WTC11 (cell line): ENCODE measurements around the gene MBD3L3. TPM values are rescaled to one million over a fixed set of nuclear protein-coding genes. Genes with fewer than 3 reads are reported as not detected.

Experiments used
- ATAC-seq: fragments of 200-7000 bp; cut with Tn5 transposase; 2 replicates; pipeline ENCODE4 v1.10.0; 2021; ENCODE audit warnings: mild to moderate bottlenecking, moderate library complexity
- CTCF ChIA-PET: fragments of 300-600 bp; sonication (Branson Sonifier 250); formaldehyde crosslinking; loops from one replicate; lab custom pipeline; 2021; ENCODE audit warnings: antibody characterized with exemption; lab: Charles Lee
- POLR2A ChIA-PET: fragments of 350-600 bp; sonication (Branson Sonifier 250); formaldehyde crosslinking; loops from one replicate; lab custom pipeline; 2021; ENCODE audit warnings: antibody characterized with exemption; lab: Charles Lee
- DNase-seq: peaks from one replicate; pipeline ENCODE4 v3.0.0; 2021; ENCODE audit warnings: low spot score
- H3K27ac Mint-ChIP-seq: 2 replicates; pipeline ENCODE4 v1.8.0; 2021; ENCODE audit warnings: mixed read lengths
- H3K27me3 Mint-ChIP-seq: 2 replicates; pipeline ENCODE4 v1.8.0; 2021; ENCODE audit warnings: low read depth, mild to moderate bottlenecking, moderate library complexity, mixed read lengths
- H3K36me3 Mint-ChIP-seq: 2 replicates; pipeline ENCODE4 v1.8.0; 2021; ENCODE audit warnings: mixed read lengths
- H3K4me1 Mint-ChIP-seq: 2 replicates; pipeline ENCODE4 v1.8.0; 2022; ENCODE audit warnings: mixed read lengths
- H3K4me3 Mint-ChIP-seq: 2 replicates; pipeline ENCODE4 v1.8.0; 2021; ENCODE audit warnings: mild to moderate bottlenecking, moderate library complexity, mixed read lengths
- H3K9me3 Mint-ChIP-seq: 2 replicates; pipeline ENCODE4 v1.8.0; 2021; ENCODE audit warnings: mixed read lengths
- GABPB1 ChIP-seq: sonication (generic); formaldehyde crosslinking; IDR thresholded peaks from 2 replicates; pipeline ENCODE4 v1.8.1; 2023; ENCODE audit warnings: mild to moderate bottlenecking, missing genetic modification reagents
- KAT7 ChIP-seq: sonication (generic); formaldehyde crosslinking; IDR thresholded peaks from 2 replicates; pipeline ENCODE4 v1.8.1; 2023; ENCODE audit warnings: missing genetic modification reagents, mild to moderate bottlenecking, borderline replicate concordance
- NFE2L1 ChIP-seq: sonication (generic); formaldehyde crosslinking; IDR thresholded peaks from 2 replicates; pipeline ENCODE4 v1.8.1; 2023; ENCODE audit warnings: missing genetic modification reagents
- SP1 ChIP-seq: sonication (generic); formaldehyde crosslinking; conservative IDR thresholded peaks from 2 replicates; pipeline ENCODE4 v1.8.1; 2022; ENCODE audit warnings: missing genetic modification reagents
- TP53 ChIP-seq: sonication (generic); formaldehyde crosslinking; IDR thresholded peaks from 2 replicates; pipeline ENCODE4 v1.8.1; 2023; ENCODE audit warnings: mild to moderate bottlenecking, missing genetic modification reagents
- total RNA-seq: library from RNA; stranded (reverse); gene quantifications from 3 replicates; pipeline ENCODE4 v1.2.3, GENCODE V29; 2021
- TF ChIP-seq, protein P1 (sequence below): fragments of 250-450 bp; sonication (Bioruptor Pico); IDR thresholded peaks from 2 replicates; pipeline ENCODE4 v2.1.2; 2022; ENCODE audit warnings: mild to moderate bottlenecking, moderate library complexity
- TF ChIP-seq, protein P2 (sequence below): sonication (generic); formaldehyde crosslinking; IDR thresholded peaks from 2 replicates; pipeline ENCODE4 v1.8.1; 2023; ENCODE audit warnings: mild to moderate bottlenecking, missing genetic modification reagents
- TF ChIP-seq, protein P3 (sequence below): sonication (generic); formaldehyde crosslinking; IDR thresholded peaks from 2 replicates; pipeline ENCODE4 v1.8.1; 2023; ENCODE audit warnings: mild to moderate bottlenecking, missing genetic modification reagents, moderate library complexity
- TF ChIP-seq, protein P4 (sequence below): sonication (generic); formaldehyde crosslinking; IDR thresholded peaks from 2 replicates; pipeline ENCODE4 v1.8.0; 2022; ENCODE audit warnings: mild to moderate bottlenecking, missing genetic modification reagents
- TF ChIP-seq, protein P5 (sequence below): sonication (generic); formaldehyde crosslinking; IDR thresholded peaks from 2 replicates; pipeline ENCODE4 v1.8.0; 2022; ENCODE audit warnings: missing genetic modification reagents
- TF ChIP-seq, protein P6 (sequence below): sonication (generic); formaldehyde crosslinking; IDR thresholded peaks from 2 replicates; pipeline ENCODE4 v1.8.0; 2023; ENCODE audit warnings: missing genetic modification reagents, mild to moderate bottlenecking, borderline replicate concordance
- TF ChIP-seq, protein P7 (sequence below): fragments of 250-450 bp; sonication (Bioruptor Pico); IDR thresholded peaks from 2 replicates; pipeline ENCODE4 v1.9.0; 2021; ENCODE audit warnings: mild to moderate bottlenecking
- TF ChIP-seq, protein P8 (sequence below): sonication (generic); formaldehyde crosslinking; IDR thresholded peaks from 2 replicates; pipeline ENCODE4 v1.8.0; 2022; ENCODE audit warnings: mild to moderate bottlenecking, missing genetic modification reagents
- TF ChIP-seq, protein P9 (sequence below): sonication (generic); formaldehyde crosslinking; IDR thresholded peaks from 2 replicates; pipeline ENCODE4 v1.8.1; 2022; ENCODE audit warnings: low read depth, mild to moderate bottlenecking, moderate library complexity, missing genetic modification reagents, borderline replicate concordance
- TF ChIP-seq, protein P10 (sequence below): sonication (generic); formaldehyde crosslinking; IDR thresholded peaks from 2 replicates; pipeline ENCODE4 v1.8.0; 2023; ENCODE audit warnings: mild to moderate bottlenecking, missing genetic modification reagents

The MBD3L3 gene
- total RNA-seq, 1 experiment from 2014 or later = not detected

DNA sequence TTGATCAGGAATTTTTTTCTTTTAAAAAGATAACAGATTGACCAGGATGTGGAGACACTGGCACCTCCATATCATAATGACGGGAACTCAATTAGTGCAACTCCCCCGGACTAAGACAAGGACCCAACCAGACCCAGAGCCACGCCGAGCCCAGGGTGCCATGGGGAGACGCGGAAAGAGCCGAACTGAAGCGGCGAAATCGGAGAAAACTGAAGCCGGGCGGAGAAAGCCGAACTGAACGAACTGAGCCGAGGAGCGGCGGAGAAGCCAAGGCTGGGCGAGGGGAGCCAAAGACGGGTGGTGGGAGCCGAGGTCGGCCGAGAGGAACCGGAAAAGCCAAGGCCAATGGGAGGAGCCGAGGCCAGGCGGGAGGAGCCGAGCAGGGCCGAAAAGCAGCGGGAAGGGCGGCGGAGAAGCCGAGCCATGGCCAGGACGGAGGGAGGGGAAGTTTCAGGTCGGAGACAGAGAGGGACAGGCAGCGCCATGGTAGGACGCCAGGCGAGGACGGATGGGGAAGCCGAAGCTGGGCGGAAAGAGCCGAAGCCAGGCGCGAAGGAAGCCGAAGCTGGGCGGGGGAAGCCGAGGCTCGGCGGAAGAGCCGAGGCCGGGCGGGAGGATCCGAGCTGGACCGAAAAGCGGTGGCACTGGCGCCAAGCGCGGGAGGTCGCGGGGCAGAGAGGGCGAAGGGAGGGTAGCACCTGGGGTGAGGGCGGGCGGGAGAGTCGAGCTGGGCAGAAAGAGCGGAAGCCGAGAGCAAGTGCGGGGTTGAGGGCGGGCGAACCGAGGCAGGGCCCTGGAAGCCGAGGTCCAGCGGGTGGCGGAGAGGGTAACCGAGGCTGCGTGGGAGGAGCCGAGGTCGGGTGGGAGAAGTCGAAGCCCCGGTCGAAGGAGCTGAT lies 40.5 kb upstream of the MBD3L3 start:
- peak overlapping the region; percentile 75 for H3K4me3 Mint-ChIP-seq
- peak; percentile 88 for ATAC-seq
- peak overlapping the region; percentile 78 for H3K27ac Mint-ChIP-seq
- DNase-seq = peak; percentile 95
- CTCF ChIA-PET = interaction anchor here (0.5 to 2.9 kb wide), 24 partner anchors 11 to 1767 kb away, joined by 3 to 32 read pairs (median 4); partner anchors contain the start of genes MAP2K7, TRAPPC5 and ZNF557
- H3K4me1 Mint-ChIP-seq = peaks cover 13% of the 10 kb centered on the region
- POLR2A ChIA-PET = interaction anchor here (0.6 to 1.8 kb wide), 8 partner anchors 20 to 456 kb away, joined by 3 to 5 read pairs (median 4); no protein-coding TSS in a partner anchor
- H3K36me3 Mint-ChIP-seq = peaks cover 31% of the 10 kb centered on the region
- peaks cover 7% of the 10 kb centered on the region for H3K27me3 Mint-ChIP-seq
- peaks cover 29% of the 10 kb centered on the region for H3K9me3 Mint-ChIP-seq
- TF ChIP-seq, protein P1, sequence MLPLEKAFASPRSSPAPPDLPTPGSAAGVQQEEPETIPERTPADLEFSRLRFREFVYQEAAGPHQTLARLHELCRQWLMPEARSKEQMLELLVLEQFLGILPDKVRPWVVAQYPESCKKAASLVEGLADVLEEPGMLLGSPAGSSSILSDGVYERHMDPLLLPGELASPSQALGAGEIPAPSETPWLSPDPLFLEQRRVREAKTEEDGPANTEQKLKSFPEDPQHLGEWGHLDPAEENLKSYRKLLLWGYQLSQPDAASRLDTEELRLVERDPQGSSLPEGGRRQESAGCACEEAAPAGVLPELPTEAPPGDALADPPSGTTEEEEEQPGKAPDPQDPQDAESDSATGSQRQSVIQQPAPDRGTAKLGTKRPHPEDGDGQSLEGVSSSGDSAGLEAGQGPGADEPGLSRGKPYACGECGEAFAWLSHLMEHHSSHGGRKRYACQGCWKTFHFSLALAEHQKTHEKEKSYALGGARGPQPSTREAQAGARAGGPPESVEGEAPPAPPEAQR (CRISPR knock-in tag) = no peak
- TF ChIP-seq SP1 (CRISPR knock-in tag) = peak; percentile 57; the same call in 1 of the 2 replicates
- TF ChIP-seq, protein P2, sequence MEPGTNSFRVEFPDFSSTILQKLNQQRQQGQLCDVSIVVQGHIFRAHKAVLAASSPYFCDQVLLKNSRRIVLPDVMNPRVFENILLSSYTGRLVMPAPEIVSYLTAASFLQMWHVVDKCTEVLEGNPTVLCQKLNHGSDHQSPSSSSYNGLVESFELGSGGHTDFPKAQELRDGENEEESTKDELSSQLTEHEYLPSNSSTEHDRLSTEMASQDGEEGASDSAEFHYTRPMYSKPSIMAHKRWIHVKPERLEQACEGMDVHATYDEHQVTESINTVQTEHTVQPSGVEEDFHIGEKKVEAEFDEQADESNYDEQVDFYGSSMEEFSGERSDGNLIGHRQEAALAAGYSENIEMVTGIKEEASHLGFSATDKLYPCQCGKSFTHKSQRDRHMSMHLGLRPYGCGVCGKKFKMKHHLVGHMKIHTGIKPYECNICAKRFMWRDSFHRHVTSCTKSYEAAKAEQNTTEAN (CRISPR knock-in tag) = no peak
- TF ChIP-seq, protein P3, sequence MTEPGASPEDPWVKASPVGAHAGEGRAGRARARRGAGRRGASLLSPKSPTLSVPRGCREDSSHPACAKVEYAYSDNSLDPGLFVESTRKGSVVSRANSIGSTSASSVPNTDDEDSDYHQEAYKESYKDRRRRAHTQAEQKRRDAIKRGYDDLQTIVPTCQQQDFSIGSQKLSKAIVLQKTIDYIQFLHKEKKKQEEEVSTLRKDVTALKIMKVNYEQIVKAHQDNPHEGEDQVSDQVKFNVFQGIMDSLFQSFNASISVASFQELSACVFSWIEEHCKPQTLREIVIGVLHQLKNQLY (CRISPR knock-in tag) = no peak
- TF ChIP-seq KAT7 (CRISPR knock-in tag) = no peak
- TF ChIP-seq, protein P4, sequence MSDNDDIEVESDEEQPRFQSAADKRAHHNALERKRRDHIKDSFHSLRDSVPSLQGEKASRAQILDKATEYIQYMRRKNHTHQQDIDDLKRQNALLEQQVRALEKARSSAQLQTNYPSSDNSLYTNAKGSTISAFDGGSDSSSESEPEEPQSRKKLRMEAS = peak; percentile 27; the same call in 1 of the 2 replicates
- TF ChIP-seq, protein P5, sequence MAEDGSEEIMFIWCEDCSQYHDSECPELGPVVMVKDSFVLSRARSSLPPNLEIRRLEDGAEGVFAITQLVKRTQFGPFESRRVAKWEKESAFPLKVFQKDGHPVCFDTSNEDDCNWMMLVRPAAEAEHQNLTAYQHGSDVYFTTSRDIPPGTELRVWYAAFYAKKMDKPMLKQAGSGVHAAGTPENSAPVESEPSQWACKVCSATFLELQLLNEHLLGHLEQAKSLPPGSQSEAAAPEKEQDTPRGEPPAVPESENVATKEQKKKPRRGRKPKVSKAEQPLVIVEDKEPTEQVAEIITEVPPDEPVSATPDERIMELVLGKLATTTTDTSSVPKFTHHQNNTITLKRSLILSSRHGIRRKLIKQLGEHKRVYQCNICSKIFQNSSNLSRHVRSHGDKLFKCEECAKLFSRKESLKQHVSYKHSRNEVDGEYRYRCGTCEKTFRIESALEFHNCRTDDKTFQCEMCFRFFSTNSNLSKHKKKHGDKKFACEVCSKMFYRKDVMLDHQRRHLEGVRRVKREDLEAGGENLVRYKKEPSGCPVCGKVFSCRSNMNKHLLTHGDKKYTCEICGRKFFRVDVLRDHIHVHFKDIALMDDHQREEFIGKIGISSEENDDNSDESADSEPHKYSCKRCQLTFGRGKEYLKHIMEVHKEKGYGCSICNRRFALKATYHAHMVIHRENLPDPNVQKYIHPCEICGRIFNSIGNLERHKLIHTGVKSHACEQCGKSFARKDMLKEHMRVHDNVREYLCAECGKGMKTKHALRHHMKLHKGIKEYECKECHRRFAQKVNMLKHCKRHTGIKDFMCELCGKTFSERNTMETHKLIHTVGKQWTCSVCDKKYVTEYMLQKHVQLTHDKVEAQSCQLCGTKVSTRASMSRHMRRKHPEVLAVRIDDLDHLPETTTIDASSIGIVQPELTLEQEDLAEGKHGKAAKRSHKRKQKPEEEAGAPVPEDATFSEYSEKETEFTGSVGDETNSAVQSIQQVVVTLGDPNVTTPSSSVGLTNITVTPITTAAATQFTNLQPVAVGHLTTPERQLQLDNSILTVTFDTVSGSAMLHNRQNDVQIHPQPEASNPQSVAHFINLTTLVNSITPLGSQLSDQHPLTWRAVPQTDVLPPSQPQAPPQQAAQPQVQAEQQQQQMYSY (CRISPR knock-in tag) = no peak
- TF ChIP-seq, protein P6, sequence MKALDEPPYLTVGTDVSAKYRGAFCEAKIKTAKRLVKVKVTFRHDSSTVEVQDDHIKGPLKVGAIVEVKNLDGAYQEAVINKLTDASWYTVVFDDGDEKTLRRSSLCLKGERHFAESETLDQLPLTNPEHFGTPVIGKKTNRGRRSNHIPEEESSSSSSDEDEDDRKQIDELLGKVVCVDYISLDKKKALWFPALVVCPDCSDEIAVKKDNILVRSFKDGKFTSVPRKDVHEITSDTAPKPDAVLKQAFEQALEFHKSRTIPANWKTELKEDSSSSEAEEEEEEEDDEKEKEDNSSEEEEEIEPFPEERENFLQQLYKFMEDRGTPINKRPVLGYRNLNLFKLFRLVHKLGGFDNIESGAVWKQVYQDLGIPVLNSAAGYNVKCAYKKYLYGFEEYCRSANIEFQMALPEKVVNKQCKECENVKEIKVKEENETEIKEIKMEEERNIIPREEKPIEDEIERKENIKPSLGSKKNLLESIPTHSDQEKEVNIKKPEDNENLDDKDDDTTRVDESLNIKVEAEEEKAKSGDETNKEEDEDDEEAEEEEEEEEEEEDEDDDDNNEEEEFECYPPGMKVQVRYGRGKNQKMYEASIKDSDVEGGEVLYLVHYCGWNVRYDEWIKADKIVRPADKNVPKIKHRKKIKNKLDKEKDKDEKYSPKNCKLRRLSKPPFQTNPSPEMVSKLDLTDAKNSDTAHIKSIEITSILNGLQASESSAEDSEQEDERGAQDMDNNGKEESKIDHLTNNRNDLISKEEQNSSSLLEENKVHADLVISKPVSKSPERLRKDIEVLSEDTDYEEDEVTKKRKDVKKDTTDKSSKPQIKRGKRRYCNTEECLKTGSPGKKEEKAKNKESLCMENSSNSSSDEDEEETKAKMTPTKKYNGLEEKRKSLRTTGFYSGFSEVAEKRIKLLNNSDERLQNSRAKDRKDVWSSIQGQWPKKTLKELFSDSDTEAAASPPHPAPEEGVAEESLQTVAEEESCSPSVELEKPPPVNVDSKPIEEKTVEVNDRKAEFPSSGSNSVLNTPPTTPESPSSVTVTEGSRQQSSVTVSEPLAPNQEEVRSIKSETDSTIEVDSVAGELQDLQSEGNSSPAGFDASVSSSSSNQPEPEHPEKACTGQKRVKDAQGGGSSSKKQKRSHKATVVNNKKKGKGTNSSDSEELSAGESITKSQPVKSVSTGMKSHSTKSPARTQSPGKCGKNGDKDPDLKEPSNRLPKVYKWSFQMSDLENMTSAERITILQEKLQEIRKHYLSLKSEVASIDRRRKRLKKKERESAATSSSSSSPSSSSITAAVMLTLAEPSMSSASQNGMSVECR (CRISPR knock-in tag) = peak; percentile 45; the same call in 1 of the 2 replicates
- no peak for TF ChIP-seq GABPB1 (CRISPR knock-in tag)
- TF ChIP-seq, protein P7, sequence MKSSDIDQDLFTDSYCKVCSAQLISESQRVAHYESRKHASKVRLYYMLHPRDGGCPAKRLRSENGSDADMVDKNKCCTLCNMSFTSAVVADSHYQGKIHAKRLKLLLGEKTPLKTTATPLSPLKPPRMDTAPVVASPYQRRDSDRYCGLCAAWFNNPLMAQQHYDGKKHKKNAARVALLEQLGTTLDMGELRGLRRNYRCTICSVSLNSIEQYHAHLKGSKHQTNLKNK (CRISPR knock-in tag) = no peak
- TF ChIP-seq, protein P8, sequence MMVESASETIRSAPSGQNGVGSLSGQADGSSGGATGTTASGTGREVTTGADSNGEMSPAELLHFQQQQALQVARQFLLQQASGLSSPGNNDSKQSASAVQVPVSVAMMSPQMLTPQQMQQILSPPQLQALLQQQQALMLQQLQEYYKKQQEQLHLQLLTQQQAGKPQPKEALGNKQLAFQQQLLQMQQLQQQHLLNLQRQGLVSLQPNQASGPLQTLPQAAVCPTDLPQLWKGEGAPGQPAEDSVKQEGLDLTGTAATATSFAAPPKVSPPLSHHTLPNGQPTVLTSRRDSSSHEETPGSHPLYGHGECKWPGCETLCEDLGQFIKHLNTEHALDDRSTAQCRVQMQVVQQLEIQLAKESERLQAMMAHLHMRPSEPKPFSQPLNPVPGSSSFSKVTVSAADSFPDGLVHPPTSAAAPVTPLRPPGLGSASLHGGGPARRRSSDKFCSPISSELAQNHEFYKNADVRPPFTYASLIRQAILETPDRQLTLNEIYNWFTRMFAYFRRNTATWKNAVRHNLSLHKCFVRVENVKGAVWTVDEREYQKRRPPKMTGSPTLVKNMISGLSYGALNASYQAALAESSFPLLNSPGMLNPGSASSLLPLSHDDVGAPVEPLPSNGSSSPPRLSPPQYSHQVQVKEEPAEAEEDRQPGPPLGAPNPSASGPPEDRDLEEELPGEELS = no peak
- TF ChIP-seq, protein P9, sequence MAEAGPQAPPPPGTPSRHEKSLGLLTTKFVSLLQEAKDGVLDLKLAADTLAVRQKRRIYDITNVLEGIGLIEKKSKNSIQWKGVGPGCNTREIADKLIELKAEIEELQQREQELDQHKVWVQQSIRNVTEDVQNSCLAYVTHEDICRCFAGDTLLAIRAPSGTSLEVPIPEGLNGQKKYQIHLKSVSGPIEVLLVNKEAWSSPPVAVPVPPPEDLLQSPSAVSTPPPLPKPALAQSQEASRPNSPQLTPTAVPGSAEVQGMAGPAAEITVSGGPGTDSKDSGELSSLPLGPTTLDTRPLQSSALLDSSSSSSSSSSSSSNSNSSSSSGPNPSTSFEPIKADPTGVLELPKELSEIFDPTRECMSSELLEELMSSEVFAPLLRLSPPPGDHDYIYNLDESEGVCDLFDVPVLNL = 0 out of 2 replicates have a peak, but pooled peaks have one; percentile 49
- no peak for TF ChIP-seq NFE2L1 (CRISPR knock-in tag)
- TF ChIP-seq, protein P10, sequence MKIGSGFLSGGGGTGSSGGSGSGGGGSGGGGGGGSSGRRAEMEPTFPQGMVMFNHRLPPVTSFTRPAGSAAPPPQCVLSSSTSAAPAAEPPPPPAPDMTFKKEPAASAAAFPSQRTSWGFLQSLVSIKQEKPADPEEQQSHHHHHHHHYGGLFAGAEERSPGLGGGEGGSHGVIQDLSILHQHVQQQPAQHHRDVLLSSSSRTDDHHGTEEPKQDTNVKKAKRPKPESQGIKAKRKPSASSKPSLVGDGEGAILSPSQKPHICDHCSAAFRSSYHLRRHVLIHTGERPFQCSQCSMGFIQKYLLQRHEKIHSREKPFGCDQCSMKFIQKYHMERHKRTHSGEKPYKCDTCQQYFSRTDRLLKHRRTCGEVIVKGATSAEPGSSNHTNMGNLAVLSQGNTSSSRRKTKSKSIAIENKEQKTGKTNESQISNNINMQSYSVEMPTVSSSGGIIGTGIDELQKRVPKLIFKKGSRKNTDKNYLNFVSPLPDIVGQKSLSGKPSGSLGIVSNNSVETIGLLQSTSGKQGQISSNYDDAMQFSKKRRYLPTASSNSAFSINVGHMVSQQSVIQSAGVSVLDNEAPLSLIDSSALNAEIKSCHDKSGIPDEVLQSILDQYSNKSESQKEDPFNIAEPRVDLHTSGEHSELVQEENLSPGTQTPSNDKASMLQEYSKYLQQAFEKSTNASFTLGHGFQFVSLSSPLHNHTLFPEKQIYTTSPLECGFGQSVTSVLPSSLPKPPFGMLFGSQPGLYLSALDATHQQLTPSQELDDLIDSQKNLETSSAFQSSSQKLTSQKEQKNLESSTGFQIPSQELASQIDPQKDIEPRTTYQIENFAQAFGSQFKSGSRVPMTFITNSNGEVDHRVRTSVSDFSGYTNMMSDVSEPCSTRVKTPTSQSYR (CRISPR knock-in tag) = no peak
- 0 out of 2 replicates have a peak, but pooled peaks have one; percentile 37 for TF ChIP-seq TP53
